Stimulated activated CD4-positive, alpha-beta T cell treated with anti-CD3 and anti-CD28 coated beads, TNF-alpha, amount 100 ng/mL, for 48 hours (primary cell): Measurements from ENCODE around the gene ATXN3.

Experiments
- DNase-seq, 3 donors: peaks; one replicate each; pipeline ENCODE4 v3.0.0-alpha.2; 2020; ENCODE audit warnings: low read depth in 3 of 3

Gene ATXN3

GRCh38 chr14:92106143-92106926, at the start of gene ATXN3:
Gene ATXN3, minus strand, starts transcription at chr14:92106582. Its CDS starts 30 bp downstream, at chr14:92106552.
- peak; percentile 91 to 96 (median 94) for DNase-seq

GRCh38 chr14:92154283-92154942, 48.0 kb upstream of the ATXN3 start:
- DNase-seq, result no peak

DNA sequence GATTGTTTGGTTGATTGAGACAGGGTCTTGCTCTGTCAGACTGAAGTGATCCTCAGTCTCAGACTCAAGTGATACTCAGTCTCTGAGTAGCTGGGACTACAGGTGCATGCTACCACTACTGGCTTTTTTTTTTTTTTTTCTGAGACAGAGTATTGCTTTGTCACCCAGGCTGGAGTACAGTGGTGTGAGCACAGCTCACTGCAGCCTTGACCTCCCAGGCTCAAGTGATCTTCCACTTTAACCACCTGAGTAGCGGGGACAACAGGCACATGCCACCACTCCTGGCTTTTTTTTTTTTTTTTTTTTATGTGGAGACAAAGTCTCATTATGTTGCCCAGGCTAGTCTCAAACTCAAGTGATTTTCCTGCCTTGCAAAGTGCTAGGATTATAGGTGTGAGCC, 47.2 kb upstream of the ATXN3 start:
- no peak for DNase-seq

DNA sequence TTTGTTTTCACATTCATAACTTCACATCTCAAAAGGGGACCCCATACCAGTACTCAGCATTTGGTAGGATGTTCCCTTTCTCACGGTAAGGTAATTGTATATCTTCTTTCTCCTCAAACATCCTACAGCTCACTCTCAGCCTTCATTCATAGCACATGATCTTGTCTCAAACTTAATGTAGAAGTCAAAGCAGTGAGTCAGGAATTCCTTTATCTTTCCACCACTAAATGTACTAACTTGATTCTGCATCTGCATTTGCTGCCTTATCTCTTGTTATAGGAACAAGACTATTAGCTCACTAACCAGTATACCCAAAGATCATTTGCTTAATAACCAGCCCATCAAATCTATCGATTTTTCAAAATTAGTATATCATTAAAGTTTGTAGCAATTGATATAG, 38.3 kb upstream of the ATXN3 start:
- DNase-seq, result no peak

DNA sequence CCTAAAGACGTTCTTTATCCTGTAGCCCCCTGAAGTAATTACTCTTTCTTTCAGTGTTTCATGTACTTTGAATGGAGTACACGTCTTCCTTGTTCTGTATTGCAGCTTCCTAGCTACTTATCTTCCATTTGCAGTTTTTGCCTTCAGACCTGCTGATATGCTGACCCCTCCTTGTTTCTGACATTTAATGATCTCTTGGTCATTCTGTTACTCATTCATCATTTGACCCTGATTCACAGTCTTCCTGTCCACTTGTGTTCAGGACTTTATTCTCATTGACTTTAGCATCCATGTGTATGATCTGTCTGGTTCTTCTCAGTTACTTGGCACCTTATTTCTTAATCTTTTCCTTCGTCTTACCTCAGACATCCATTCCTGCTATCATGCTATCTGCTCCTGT, 37.6 kb upstream of the ATXN3 start:
- DNase-seq, result no peak

GRCh38 chr14:92143309-92143708, 36.9 kb upstream of the ATXN3 start:
- no peak for DNase-seq

DNA sequence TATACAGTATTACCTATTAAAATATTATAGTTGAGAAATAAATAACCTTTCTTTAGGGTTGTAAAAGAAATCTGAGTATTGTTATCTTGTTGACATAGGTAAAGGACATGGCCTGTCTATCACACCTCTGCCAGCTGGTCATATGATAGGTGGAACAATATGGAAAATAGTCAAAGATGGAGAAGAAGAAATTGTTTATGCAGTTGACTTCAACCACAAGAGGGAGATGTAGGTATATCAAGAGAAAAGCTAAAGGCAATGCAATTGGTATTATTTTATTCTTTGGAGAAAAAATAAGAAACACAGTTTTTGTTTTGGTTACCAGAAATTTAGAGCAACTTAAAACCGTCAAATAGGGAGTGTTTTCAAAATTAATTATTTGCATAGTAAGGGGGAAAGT, 28.9 kb upstream of the ATXN3 start:
- no peak for DNase-seq

GRCh38 chr14:92134456-92134855, 28.1 kb upstream of the ATXN3 start:
- no peak for DNase-seq

DNA sequence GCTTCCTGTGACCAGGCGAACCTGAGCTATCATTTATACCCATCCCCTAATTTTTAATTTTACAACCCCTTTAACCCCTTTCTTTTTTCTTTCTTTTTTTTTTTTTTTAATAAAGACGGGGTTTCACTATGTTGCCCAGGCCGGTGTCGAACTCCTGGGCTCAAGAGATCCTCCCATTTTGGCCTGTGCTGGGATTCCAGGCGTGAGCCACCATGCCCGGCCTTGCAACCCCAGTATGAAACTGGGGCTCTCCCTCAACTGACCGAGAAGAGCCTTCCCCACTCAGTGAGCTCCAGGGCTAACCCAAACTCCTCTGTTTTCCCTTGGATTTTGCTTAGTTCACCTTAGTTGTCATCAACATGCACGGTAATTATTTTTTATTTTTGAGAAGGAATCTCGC, 16.4 kb upstream of the ATXN3 start:
- no peak for DNase-seq

- DNase-seq, result no peak
Measured at GRCh38 chr14:92122351-92122677, 15.9 kb upstream of the ATXN3 start.

DNA sequence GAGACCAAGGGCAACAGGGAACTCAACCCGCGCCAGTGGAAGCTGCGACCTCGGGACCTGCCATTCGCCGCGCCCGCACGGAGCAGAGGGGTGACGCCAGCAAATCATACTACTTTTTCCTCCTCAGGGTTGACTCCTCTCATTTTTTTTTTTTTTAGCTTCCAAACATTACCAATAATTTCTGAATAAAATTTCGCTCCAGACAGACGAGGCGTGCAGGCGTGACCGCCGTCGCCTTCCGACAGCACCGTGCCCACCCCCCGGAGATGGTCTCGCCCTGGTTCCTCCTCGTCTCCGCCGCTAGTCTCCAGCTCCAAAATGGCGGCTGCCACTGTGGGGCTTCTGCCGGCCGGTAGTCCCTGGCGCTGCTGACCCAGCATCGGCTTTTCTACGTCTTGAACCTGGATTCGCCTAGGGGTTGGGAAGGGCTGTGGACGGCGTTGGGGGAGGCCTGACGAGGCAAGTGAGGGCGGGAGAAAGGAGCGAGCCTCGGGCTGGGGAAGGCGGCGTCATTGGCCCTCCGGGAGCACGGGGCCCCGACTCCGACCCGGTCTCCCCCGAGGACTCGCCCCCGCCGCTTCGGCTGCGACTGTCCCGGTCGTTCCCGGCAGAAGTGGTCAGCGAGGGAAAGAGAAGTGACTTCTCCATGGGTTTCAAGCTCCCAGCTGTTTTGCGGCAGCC, 15.4 kb upstream of the ATXN3 start, which contains the start of the genes CPSF2 and NDUFB1:
TSS of gene CPSF2 (plus strand) at position 300 of the 681 bp plus-strand sequence. CDS start 9,016 bp downstream, outside the sequence.
TSS of gene NDUFB1 (minus strand) at position 37 of the 681 bp plus-strand sequence. CDS start 4,069 bp downstream, outside the sequence.
- peak; percentile 71 to 84 (median 73) for DNase-seq

- no peak for DNase-seq
Measured at GRCh38 chr14:92121207-92121669, 14.9 kb upstream of the ATXN3 start.

- no peak for DNase-seq
Measured at GRCh38 chr14:92109490-92109889, 3.1 kb upstream of the ATXN3 start.

DNA sequence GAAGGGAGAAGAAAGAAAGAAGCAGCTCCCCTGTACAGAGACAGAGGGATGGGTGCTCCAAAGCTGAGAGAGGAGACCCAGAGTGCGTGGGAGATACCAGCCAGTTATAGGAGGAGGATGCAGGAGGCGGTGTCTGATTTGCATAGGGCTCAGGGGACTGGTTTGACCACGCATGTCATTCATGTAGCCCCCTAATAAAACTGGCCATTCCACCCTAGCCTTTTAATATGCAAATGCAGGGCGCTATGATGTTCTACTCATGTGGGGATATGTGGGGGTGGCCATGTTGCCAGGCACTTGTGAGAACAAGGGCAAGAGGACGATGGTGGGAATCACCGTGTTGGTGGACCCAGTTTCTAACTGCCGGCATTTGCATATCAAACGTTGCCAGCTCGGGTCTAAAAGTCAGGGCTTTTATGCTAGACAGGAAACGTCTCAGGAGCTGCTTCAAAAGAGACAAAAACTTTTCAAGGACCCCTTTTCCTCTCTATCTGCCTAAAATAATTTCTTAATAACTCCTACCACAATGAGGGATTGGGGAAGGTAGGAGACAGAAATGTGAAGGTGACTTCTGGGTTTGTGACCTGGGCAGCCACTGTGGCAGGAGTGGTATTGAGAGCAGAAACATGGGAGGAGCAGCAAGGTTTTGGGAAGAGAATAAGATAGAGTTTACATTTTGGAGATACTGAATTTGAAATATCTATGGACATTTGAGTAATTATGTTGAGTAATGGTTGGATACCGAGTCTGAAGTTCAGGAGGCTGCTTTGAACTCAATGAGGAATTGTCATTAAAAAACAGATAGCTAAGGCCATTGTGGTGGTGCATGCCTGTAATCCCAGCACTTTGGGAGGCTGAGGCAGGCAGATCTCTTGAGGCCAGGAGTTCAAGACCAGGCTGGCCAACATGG, 2.2 kb upstream of the ATXN3 start:
- no peak for DNase-seq

DNA sequence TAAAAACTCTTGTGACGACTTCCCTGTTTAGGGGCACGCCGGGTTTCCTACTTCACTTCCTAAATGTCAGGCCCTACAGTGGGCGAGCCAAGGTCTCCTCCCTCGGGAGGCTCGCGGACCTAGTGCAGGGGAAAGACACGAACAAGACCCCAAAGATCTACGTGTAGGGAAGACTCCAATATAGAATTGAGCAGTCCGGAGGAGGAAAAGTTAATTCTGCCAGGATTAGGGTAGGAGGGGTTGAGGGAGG, 564 bp downstream of the ATXN3 start:
- no peak for DNase-seq

GRCh38 chr14:92105073-92105892, 1.1 kb downstream of the ATXN3 start:
- DNase-seq, result no peak

DNA sequence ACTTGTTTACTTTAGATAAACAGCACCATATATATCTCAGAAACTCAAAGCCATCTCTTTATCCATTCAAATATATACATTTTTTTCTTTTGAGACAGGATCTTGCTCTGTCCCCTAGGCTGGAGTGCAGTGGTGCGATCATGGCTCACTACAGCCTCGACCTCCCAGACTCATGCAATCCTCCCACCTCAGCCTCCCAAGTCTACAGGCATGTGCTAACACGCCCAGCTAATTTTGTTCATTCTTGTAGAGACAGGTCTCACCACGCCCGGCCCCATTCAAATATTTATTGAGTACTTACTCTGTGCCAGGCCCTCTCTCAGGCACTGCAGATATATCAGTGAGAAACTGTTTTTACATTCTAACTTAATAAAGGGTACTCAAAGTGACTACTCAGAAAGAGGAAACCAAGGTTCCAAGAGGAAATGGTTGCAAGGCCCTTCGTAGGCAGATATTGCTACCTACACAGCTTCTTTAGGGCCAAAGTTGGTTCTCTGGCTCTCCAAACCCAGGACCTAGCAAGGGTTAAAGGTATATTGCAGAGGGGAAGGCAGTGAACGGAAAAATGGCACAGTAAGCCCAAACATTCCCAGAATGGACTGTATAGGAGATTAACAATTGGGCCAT, 2.9 kb downstream of the ATXN3 start:
- no peak for DNase-seq

DNA sequence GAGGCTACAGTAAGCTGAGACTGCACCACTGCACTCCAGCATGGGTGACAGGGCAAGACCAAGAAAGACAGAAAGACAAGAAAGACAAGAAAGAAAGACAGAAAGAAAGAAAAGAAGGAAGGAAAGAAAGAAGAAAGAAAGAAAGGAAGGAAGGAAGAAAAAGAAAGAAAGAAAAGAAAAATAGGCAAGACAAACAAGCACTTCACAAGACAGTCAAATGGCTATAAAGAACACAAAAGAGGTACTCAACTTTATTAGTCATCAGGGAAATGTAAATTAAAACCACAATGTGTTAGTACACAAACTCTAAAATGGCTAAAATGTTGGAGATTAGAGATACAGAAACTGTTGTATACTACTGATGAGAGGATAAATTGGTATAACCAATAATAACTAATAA, 6.6 kb downstream of the ATXN3 start:
- no peak for DNase-seq

DNA sequence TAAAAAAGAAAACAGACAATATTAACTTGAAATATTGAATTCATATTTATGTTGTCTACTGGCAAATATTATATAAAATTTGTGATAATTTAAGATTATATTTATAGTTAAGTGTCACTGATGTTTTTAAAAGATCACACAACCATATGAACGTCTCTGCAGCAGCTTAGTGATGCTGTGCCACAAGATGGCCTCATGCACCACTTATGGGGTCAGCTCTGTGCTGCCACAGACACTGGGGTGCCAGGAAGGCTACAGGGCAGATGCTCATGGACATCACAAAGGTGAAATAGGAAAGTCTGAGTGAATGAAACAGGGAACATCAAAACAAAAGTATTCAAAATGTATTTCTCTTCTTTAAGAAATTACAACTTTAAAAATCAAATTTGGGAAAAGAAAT, 13.1 kb downstream of the ATXN3 start:
- no peak for DNase-seq

DNA sequence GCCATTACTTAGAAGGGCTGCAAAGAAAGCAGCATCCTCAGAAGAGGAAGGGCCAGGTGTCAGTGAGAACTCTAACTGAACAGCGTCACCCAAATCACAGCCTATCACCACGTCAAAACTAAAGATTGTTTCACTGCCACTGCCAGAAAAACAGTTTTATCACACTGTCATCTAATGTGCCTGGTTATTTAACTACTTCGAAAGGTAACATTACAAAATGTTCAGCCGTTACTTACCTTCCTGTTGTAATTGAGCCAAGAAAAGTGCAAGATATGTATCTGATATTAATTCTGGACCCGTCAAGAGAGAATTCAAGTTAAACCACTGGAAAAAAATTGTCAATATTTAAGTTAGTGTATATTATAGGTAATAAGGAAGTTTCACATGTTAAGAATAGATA, 17.9 kb downstream of the ATXN3 start:
- no peak for DNase-seq
